ENCODE data around the gene GABPB1.

GRCh38 chr15:50256188-50257041 lies 98.6 kb downstream of the GABPB1 start:
- TF ChIP-seq EP300 (IDR thresholded peaks at IDR 0.05): no peak
- no peak for TF ChIP-seq POLR2A (IDR thresholded peaks at IDR 0.05)
